HG03039 (cell line): Measurements from ENCODE around the gene PSMB7.

Experiments used
- ATAC-seq: cut with Tn5 transposase; IDR thresholded peaks from one replicate; pipeline ENCODE4 v1.9.1; 2021; ENCODE audit warnings: mild to moderate bottlenecking, moderate library complexity; ENCODE audit not compliant: unreplicated experiment

Gene PSMB7

DNA sequence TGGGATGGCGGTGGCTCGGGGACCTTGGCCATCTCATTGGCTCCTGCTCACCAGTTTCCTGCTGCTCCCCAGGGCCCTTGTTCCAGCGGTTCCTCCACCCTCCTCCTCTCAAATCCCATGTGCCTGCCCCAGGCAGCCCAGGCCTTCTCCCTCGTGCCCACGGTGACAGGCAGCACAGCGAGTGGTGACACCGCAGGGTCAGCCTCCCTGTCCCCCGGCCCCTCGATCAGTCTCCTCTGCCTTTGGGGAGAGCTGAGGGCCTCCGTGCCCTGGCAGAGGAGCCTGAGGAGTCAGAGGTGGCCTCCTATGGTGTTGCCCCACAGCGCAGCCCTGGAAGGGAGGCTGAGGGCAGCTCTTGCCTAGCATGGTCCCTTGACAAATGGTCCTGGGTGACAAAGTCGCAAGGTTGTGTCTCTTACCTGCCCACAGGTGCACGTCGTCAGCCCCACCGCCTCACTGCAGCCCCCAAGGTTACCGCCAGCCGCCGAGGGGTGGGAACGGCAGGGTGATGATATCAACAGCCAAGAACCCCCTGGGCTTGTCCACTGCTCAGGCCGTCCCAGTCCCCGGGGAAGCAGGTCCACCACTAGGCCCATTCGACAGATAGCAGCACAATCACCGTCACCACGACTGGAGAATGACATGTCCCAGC lies 107.7 kb downstream of the PSMB7 start:
- no peak for ATAC-seq

DNA sequence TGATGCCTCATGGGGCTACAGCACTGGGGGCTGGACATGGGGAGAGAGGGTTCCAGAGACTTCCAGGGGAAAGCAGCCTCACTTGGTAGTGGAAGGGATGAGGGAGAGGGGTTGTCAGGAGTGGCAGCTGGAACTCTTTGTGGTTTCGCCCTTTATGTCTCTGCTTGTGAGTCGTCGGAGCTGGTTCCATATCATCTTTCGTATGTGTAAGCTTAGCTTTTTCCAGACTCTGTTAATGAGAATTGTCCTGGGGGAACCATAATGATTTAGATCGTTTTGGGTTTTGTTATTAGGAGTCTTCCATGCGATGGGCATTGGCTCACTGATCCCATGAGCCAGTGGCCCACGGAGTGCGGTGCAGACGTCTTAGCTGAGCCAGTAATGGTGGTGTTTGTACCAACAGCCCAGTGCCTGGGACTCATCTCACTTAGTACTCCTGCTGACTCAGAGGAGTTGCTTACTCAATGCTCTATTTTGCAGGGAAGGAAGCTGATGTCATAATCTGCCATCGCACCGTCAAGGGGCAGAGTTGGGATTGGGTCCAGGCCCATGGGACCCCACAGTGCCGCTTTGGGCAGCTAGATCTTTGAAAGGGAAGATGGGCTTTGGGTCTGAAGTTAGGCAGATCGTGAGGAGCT lies 109.0 kb downstream of the PSMB7 start:
- no peak for ATAC-seq

- no peak for ATAC-seq
Observed at GRCh38 chr9:124304285-124304684, 111.0 kb downstream of the PSMB7 start.

GRCh38 chr9:124303762-124304161 lies 111.5 kb downstream of the PSMB7 start:
- no peak for ATAC-seq
